Measurements from ENCODE around the gene MT1B. TPM values are rescaled to one million over a fixed set of nuclear protein-coding genes. Genes with fewer than 3 reads are reported as not detected.

Gene MT1B
- total RNA-seq, 1 experiment from 2014 or later, result not detected

DNA sequence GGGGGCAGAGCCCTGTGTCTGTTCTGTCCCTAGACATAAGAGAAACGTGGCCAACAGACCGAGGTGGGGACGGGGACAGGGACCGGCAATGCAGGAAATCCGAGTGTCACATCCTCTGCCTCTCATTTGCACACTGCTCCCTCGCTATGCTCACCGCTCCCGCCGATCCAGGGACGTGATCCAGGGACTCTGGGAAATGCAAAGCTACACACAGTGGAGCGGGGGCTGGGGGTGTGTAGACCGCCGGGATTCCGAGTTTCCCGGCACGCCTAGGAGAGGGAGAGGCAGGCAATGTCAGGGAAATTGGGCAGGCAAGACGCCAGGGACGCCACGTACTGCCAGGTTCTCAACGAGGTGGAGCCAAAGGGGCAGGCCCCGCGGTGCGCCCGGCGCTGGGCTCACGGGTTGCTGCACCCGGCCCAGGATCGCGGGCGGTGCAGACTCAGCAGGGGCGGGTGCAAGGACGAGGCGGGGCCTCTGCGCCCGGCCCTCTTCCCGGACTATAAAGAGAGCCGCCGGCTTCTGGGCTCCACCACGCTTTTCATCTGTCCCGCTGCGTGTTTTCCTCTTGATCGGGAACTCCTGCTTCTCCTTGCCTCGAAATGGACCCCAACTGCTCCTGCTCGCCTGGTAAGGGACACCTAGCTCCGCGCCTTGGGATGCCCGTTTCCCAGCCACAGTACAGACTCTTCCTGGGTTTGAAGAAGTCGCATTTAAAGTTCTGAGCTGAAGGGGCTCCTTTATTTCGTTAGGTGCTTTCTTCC, 30.4 kb downstream of the MT1B start, which contains the start of gene MT1X:
Gene MT1X (plus strand): TSS at position 532 of the 764 bp plus-strand sequence. CDS start 71 bp downstream, at position 603.
- no peak within 1 kb of the TSS for H2BK12ac ChIP-seq (ENCODE audit: insufficient read length, low read depth, low read length)

More for the DNA sequence above, 30.4 kb downstream of the MT1B start, which contains the start of gene MT1X:
- H2AK5ac ChIP-seq (ENCODE audit: insufficient read length, low read length), result no peak within 1 kb of the TSS
- H2BK15ac ChIP-seq (ENCODE audit: low read depth, low read length), result no peak within 1 kb of the TSS
- no peak within 1 kb of the TSS for H3K23ac ChIP-seq (ENCODE audit: insufficient read length, low read depth, low read length)
- H3K27ac ChIP-seq (ENCODE audit: insufficient read length, low read depth, low read length), result no peak within 1 kb of the TSS
- H3K14ac ChIP-seq (ENCODE audit: insufficient read depth, low read length), result no peak within 1 kb of the TSS; the same call in 1 of the 2 replicates
- Mint-ChIP-seq H3K27me3 (ENCODE audit: low read depth) (peaks cover 55% of the 10 kb centered on the region), H3K36me3 (ENCODE audit: insufficient read depth in 1 of 3, low read depth in 3 of 3) (peaks cover 3 to 13% (median 8%) of the 10 kb centered on the region in 3 experiments; a peak in 6 of 7 replicates), H3K4me1 (peaks cover 19 to 24% of the 10 kb centered on the region in 2 experiments), H3K27ac (no peak within 1 kb of the TSS), H3K9me3 (peaks cover 9 to 11% of the 10 kb centered on the region in 2 experiments), H3K4me3 (peak within 1 kb of the TSS; percentile 83 to 89)
- no CpG with 5 or more reads among the region's 49 CpGs for WGBS (ENCODE audit: extremely low coverage, insufficient read length, low lambda C conversion rate)
- H4K8ac ChIP-seq (replicated peaks; ENCODE audit: insufficient read length, low read depth, low read length), result no peak within 1 kb of the TSS
- peak within 1 kb of the TSS; percentile 79 for H3K4me2 ChIP-seq (ENCODE audit: insufficient read depth, insufficient read length, low read length)
- peak; percentile 80 for DNase-seq
- no peak within 1 kb of the TSS for H2BK5ac ChIP-seq (ENCODE audit: insufficient read length, low read length)
- no peaks in the 10 kb centered on the region; the same call in 1 of the 2 replicates for H3K27me3 ChIP-seq (ENCODE audit: insufficient read depth, low read length)
- H3K9ac ChIP-seq (ENCODE audit: extremely low read depth, insufficient read length, low read length), result peak within 1 kb of the TSS; percentile 27
- H3K9me3 ChIP-seq (ENCODE audit: control insufficient read depth, low read depth, low read length), result no peaks in the 10 kb centered on the region
- no peaks in the 10 kb centered on the region for H3K79me1 ChIP-seq (ENCODE audit: insufficient read depth, low read depth, low read length, poor library complexity, severe bottlenecking)
- no peak within 1 kb of the TSS for H3T11ph ChIP-seq (ENCODE audit: low read length)
- no peak within 1 kb of the TSS for H2AFZ ChIP-seq (ENCODE audit: low read length)
- no peak within 1 kb of the TSS for H2BK20ac ChIP-seq (ENCODE audit: low read depth, low read length, poor library complexity, severe bottlenecking)
- no peaks in the 10 kb centered on the region for H4K20me1 ChIP-seq (ENCODE audit: control insufficient read depth, insufficient read depth, insufficient read length)
- no peaks in the 10 kb centered on the region for H3K79me2 ChIP-seq (ENCODE audit: insufficient read depth, low read length)
- H3K56ac ChIP-seq (ENCODE audit: insufficient read length, low read depth, low read length), result no peak within 1 kb of the TSS
- TF ChIP-seq, protein P1, sequence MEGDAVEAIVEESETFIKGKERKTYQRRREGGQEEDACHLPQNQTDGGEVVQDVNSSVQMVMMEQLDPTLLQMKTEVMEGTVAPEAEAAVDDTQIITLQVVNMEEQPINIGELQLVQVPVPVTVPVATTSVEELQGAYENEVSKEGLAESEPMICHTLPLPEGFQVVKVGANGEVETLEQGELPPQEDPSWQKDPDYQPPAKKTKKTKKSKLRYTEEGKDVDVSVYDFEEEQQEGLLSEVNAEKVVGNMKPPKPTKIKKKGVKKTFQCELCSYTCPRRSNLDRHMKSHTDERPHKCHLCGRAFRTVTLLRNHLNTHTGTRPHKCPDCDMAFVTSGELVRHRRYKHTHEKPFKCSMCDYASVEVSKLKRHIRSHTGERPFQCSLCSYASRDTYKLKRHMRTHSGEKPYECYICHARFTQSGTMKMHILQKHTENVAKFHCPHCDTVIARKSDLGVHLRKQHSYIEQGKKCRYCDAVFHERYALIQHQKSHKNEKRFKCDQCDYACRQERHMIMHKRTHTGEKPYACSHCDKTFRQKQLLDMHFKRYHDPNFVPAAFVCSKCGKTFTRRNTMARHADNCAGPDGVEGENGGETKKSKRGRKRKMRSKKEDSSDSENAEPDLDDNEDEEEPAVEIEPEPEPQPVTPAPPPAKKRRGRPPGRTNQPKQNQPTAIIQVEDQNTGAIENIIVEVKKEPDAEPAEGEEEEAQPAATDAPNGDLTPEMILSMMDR (conservative IDR thresholded peaks at IDR 0.05), result no peak
- H3K4ac ChIP-seq (ENCODE audit: low read depth, low read length), result no peak within 1 kb of the TSS
- H4K5ac ChIP-seq (ENCODE audit: insufficient read length, low read depth, low read length), result no peak within 1 kb of the TSS
- peaks cover 8% of the 10 kb centered on the region for H3K23me2 ChIP-seq (ENCODE audit: insufficient read length, low read depth, low read length, poor library complexity, severe bottlenecking)
- no peak within 1 kb of the TSS for H3K18ac ChIP-seq (ENCODE audit: insufficient read length, low read depth, low read length)
- H2BK120ac ChIP-seq (ENCODE audit: low read depth, low read length, poor library complexity, severe bottlenecking), result no peak within 1 kb of the TSS
- no peak within 1 kb of the TSS for H4K91ac ChIP-seq (ENCODE audit: insufficient read length, low read depth, low read length)
- H3K4me1 ChIP-seq (ENCODE audit: insufficient read depth, low read length), result no peaks in the 10 kb centered on the region

Measured in H9 (cell line).